HCT116 (cell line): Measurements from ENCODE around the gene PTGER3. TPM values are rescaled to one million over a fixed set of nuclear protein-coding genes. Genes with fewer than 3 reads are reported as not detected.

Source experiments
- ATAC-seq: fragments of 200-7000 bp; cut with Tn5 transposase; 2 replicates; pipeline ENCODE4 v1.9.1; 2020; ENCODE audit warnings: mild to moderate bottlenecking, moderate library complexity
- BruUV-seq: library from RNA; stranded (reverse); fragments of 400-500 nt; replicated peaks from 2 replicates; lab custom pipeline; 2021; lab: Mats Ljungman, UMichigan
- CTCF ChIA-PET: fragments of 300-600 bp; sonication (Branson Sonifier 250); formaldehyde crosslinking; loops from one replicate; lab custom pipeline; 2021; ENCODE audit warnings: antibody characterized with exemption; lab: Charles Lee
- POLR2A ChIA-PET: fragments of 300-600, 350-600 bp; sonication (Branson Sonifier 250); formaldehyde crosslinking; loops from one replicate; lab custom pipeline; 2021; ENCODE audit warnings: antibody characterized with exemption; lab: Charles Lee
- RAD21 ChIA-PET, 2 experiments: fragments of 300-600 bp; sonication (Branson Sonifier 250); formaldehyde crosslinking; loops; one replicate each; lab custom pipeline; 2023; ENCODE audit warnings: low total read pairs in 2 of 2; ENCODE audit not compliant: uncharacterized antibody in 2 of 2, unreplicated experiment in 2 of 2, low non-redundant PET in 1 of 2; lab: Charles Lee
- DNase-seq: peaks from one replicate; pipeline ENCODE4 v3.0.0-alpha.2; 2010; ENCODE audit warnings: low read depth, low spot score
- H2AFZ ChIP-seq: fragments of 200-600 bp; shearing (Covaris generic), sonication (generic); 2 replicates; pipeline ENCODE4 v1.6.1; 2017; ENCODE audit warnings: low read depth, mixed run types, mixed read lengths, antibody characterized with exemption, low read length; ENCODE audit not compliant: poor library complexity, severe bottlenecking
- H3K27ac ChIP-seq: 2 replicates; pipeline ENCODE4 v1.5.1; 2012; ENCODE audit warnings: low read depth, low read length
- H3K27me3 ChIP-seq: fragments of 200-600 bp; sonication (generic); 2 replicates; pipeline ENCODE4 v1.6.1; 2016; ENCODE audit warnings: mixed run types, low read length, mixed read lengths; ENCODE audit not compliant: insufficient read depth
- H3K36me3 ChIP-seq, 2 experiments: fragments of 200-500 bp in 1 of 2; fragments of 200-600 bp in 1 of 2; sonication (Bioruptor generic) in 1 of 2; sonication (generic) in 1 of 2; 2 replicates each; pipeline versions ENCODE4 v1.5.1 to v1.6.1; 2014 to 2016; ENCODE audit warnings: low read length in 2 of 2, inconsistent platforms in 1 of 2, mixed read lengths in 1 of 2, mixed run types in 1 of 2; ENCODE audit not compliant: insufficient read depth in 2 of 2, control insufficient read depth in 1 of 2
- H3K4me1 ChIP-seq, 2 experiments: fragments of 200-600 bp in 1 of 2; sonication (generic) in 1 of 2; 2 replicates each; pipeline versions ENCODE4 v1.5.1 to v1.6.1; 2012 to 2017; ENCODE audit warnings: low read length in 2 of 2, inconsistent platforms in 1 of 2, mild to moderate bottlenecking in 1 of 2, mixed read lengths in 1 of 2, mixed run types in 1 of 2, moderate library complexity in 1 of 2; ENCODE audit not compliant: insufficient read depth in 2 of 2, control insufficient read depth in 1 of 2
- H3K4me2 ChIP-seq: fragments of 200-600 bp; sonication (generic); 2 replicates; pipeline ENCODE4 v1.6.1; 2017; ENCODE audit warnings: mixed run types, low read length, mixed read lengths
- H3K4me3 ChIP-seq, 2 experiments: fragments of 200-600 bp in 1 of 2; sonication (generic) in 1 of 2; replicated peaks in 1 of 2; 2 replicates each; pipeline ENCODE4 v1.5.1; 2011 to 2016; ENCODE audit warnings: low read length in 2 of 2, control low read depth in 1 of 2, low read depth in 1 of 2, mild to moderate bottlenecking in 1 of 2, mixed read lengths in 1 of 2, mixed run types in 1 of 2
- H3K79me2 ChIP-seq: fragments of 200-600 bp; sonication (generic); 2 replicates; pipeline ENCODE4 v1.6.1; 2017; ENCODE audit warnings: mild to moderate bottlenecking, mixed run types, low read length, moderate library complexity, mixed read lengths; ENCODE audit not compliant: insufficient read depth
- H3K9ac ChIP-seq: fragments of 200-600 bp; sonication (generic); 2 replicates; pipeline ENCODE4 v1.6.1; 2016; ENCODE audit warnings: low read length, mixed read lengths
- H3K9me2 ChIP-seq: fragments of 200-600 bp; sonication (generic), shearing (Covaris generic); 2 replicates; pipeline ENCODE4 v1.6.1; 2017; ENCODE audit warnings: mixed run types, mild to moderate bottlenecking, moderate library complexity; ENCODE audit not compliant: insufficient read depth
- H3K9me3 ChIP-seq, 2 experiments: fragments of 200-500 bp in 1 of 2; fragments of 200-600 bp in 1 of 2; sonication (Bioruptor generic) in 1 of 2; sonication (generic) in 1 of 2; 2 replicates each; pipeline ENCODE4 v1.6.1; 2014 to 2017; ENCODE audit warnings: low read length in 2 of 2, mixed read lengths in 2 of 2, inconsistent platforms in 1 of 2, low read depth in 1 of 2, mild to moderate bottlenecking in 1 of 2, mixed run types in 1 of 2, moderate library complexity in 1 of 2; ENCODE audit not compliant: control insufficient read depth in 1 of 2, insufficient read depth in 1 of 2
- H4K20me1 ChIP-seq: fragments of 200-600 bp; sonication (generic), shearing (Covaris generic); 2 replicates; pipeline ENCODE4 v1.6.1; 2017; ENCODE audit warnings: mixed run types, mild to moderate bottlenecking, moderate library complexity; ENCODE audit not compliant: insufficient read depth
- CBX3 ChIP-seq: IDR thresholded peaks from 2 replicates; pipeline ENCODE4 v1.6.1; 2012; ENCODE audit warnings: low read depth
- CEBPB ChIP-seq: IDR thresholded peaks from 2 replicates; pipeline ENCODE4 v1.6.1; 2012; ENCODE audit warnings: low read depth
- EGR1 ChIP-seq: IDR thresholded peaks from 2 replicates; pipeline ENCODE4 v1.6.1; 2012; ENCODE audit warnings: low read depth
- ELF1 ChIP-seq: IDR thresholded peaks from 2 replicates; pipeline ENCODE4 v1.6.1; 2012; ENCODE audit warnings: low read depth, borderline replicate concordance
- EZH2 ChIP-seq: fragments of 200-600 bp; sonication (generic); IDR thresholded peaks from 2 replicates; pipeline ENCODE4 v1.6.1; 2017; ENCODE audit warnings: antibody characterized with exemption, mixed run types
- EZH2phosphoT487 ChIP-seq: fragments of 200-600 bp; IDR thresholded peaks from 2 replicates; pipeline ENCODE4 v1.6.1; 2018; ENCODE audit warnings: antibody characterized with exemption, borderline replicate concordance
- FOSL1 ChIP-seq: IDR thresholded peaks from 2 replicates; pipeline ENCODE4 v1.6.1; 2012; ENCODE audit warnings: low read depth
- JUND ChIP-seq: IDR thresholded peaks from 2 replicates; pipeline ENCODE4 v1.6.1; 2012
- POLR2A ChIP-seq: IDR thresholded peaks from 2 replicates; pipeline ENCODE4 v1.7.0; 2011; ENCODE audit warnings: borderline replicate concordance; ENCODE audit not compliant: insufficient read depth, insufficient read length; ENCODE audit errors: extremely low read depth
- POLR2AphosphoS5 ChIP-seq: IDR thresholded peaks from 2 replicates; pipeline ENCODE4 v1.6.1; 2011; ENCODE audit warnings: mild to moderate bottlenecking, low read depth, low read length, moderate library complexity
- RAD21 ChIP-seq: IDR thresholded peaks from 2 replicates; pipeline ENCODE4 v1.6.1; 2012; ENCODE audit warnings: low read depth, mild to moderate bottlenecking
- SIN3A ChIP-seq: IDR thresholded peaks from 2 replicates; pipeline ENCODE4 v1.6.1; 2012; ENCODE audit warnings: low read depth
- SP1 ChIP-seq: IDR thresholded peaks from 2 replicates; pipeline ENCODE4 v1.6.1; 2012; ENCODE audit warnings: low read depth
- SRF ChIP-seq: IDR thresholded peaks from 2 replicates; pipeline ENCODE4 v1.6.1; 2012; ENCODE audit warnings: low read depth
- YY1 ChIP-seq: IDR thresholded peaks from 2 replicates; pipeline ENCODE4 v1.6.1; 2011; ENCODE audit warnings: low read length, low read depth, moderate library complexity, mild to moderate bottlenecking; ENCODE audit not compliant: insufficient replicate concordance; ENCODE audit errors: extremely low read depth
- ZNF274 ChIP-seq: fragments of 200-500 bp; sonication (Bioruptor generic); IDR thresholded peaks from 2 replicates; pipeline ENCODE4 v1.6.1; 2014; ENCODE audit warnings: mild to moderate bottlenecking, low read depth, low read length, inconsistent platforms
- intact Hi-C: fragments of 100-400 bp; cut with micrococcal nuclease; formaldehyde crosslinking; loops from 2 replicates; pipeline ENCODE4 v1.10.0; 2022
- total RNA-seq: library from RNA; stranded (reverse); gene quantifications from one replicate; pipeline ENCODE4 v1.2.1, GENCODE V29; 2021; ENCODE audit not compliant: unreplicated experiment
- TF ChIP-seq, protein P1 (sequence below): IDR thresholded peaks from 2 replicates; pipeline ENCODE4 v1.6.1; 2012
- TF ChIP-seq, protein P2 (sequence below), 3 experiments: fragments of 200-600 bp in 1 of 3; sonication (generic) in 1 of 3; IDR thresholded peaks in 2 of 3; conservative IDR thresholded peaks in 1 of 3; 2 replicates each; pipeline ENCODE4 v1.5.1; 2012 to 2017; ENCODE audit warnings: low read depth in 2 of 3, low read length in 2 of 3, antibody characterized with exemption in 1 of 3, borderline replicate concordance in 1 of 3, control low read depth in 1 of 3, mild to moderate bottlenecking in 1 of 3, mixed read lengths in 1 of 3, mixed run types in 1 of 3, moderate library complexity in 1 of 3; ENCODE audit not compliant: insufficient read depth in 1 of 3
- TF ChIP-seq, protein P3 (sequence below): IDR thresholded peaks from 2 replicates; pipeline ENCODE4 v1.6.1; 2011; ENCODE audit warnings: mild to moderate bottlenecking, low read length, moderate library complexity; ENCODE audit not compliant: insufficient replicate concordance; ENCODE audit errors: extremely low read depth
- TF ChIP-seq, protein P4 (sequence below): IDR thresholded peaks from 2 replicates; pipeline ENCODE4 v1.6.1; 2012

Gene PTGER3
- total RNA-seq, 1 experiment from 2014 or later: 0.05 TPM

DNA sequence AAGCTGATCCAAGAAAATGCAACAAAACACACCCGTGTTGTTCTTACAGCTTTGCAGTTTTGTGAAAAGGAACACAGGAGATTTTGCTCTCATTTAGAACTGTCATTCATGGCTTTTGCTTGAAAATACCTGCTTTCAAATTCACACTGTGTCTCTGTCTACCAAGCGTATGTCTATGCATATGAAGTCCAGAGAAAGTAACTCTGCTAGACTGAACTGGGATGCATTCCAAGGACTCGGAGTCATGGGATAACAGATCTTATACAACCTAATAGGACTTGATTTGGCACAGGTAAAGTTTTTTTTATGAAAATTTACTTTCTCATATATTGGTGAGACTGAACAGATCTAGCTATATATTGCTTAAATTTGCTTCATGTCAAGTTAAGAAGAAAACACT lies 102.4 kb downstream of the PTGER3 start:
- 0 out of 2 replicates have a peak, but pooled peaks cover 2% of the 10 kb centered on the region for H3K27me3 ChIP-seq
- H3K4me3 ChIP-seq: no peak overlapping the region
- H3K4me1 ChIP-seq: no peaks in the 10 kb centered on the region
- ChIA-PET RAD21 (no interaction called here), CTCF (no interaction called here), POLR2A (no interaction called here)
- H3K4me2 ChIP-seq: no peak overlapping the region
- no peaks in the 10 kb centered on the region for H3K9me2 ChIP-seq
- BruUV-seq: no TSS peak
- H4K20me1 ChIP-seq: no peaks in the 10 kb centered on the region
- TF ChIP-seq, protein P1, sequence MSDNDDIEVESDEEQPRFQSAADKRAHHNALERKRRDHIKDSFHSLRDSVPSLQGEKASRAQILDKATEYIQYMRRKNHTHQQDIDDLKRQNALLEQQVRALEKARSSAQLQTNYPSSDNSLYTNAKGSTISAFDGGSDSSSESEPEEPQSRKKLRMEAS: no peak
- TF ChIP-seq ZNF274 (no peak), RAD21 (no peak), CBX3 (no peak), EGR1 (no peak), ELF1 (no peak), YY1 (no peak), CEBPB (no peak), EZH2 (no peak), SIN3A (no peak), SRF (no peak), EZH2phosphoT487 (no peak), JUND (no peak), POLR2AphosphoS5 (no peak), FOSL1 (no peak), SP1 (no peak), POLR2A (no peak)
- TF ChIP-seq, protein P2, sequence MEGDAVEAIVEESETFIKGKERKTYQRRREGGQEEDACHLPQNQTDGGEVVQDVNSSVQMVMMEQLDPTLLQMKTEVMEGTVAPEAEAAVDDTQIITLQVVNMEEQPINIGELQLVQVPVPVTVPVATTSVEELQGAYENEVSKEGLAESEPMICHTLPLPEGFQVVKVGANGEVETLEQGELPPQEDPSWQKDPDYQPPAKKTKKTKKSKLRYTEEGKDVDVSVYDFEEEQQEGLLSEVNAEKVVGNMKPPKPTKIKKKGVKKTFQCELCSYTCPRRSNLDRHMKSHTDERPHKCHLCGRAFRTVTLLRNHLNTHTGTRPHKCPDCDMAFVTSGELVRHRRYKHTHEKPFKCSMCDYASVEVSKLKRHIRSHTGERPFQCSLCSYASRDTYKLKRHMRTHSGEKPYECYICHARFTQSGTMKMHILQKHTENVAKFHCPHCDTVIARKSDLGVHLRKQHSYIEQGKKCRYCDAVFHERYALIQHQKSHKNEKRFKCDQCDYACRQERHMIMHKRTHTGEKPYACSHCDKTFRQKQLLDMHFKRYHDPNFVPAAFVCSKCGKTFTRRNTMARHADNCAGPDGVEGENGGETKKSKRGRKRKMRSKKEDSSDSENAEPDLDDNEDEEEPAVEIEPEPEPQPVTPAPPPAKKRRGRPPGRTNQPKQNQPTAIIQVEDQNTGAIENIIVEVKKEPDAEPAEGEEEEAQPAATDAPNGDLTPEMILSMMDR (IDR thresholded peaks at IDR 0.05 in 2 of 3, conservative IDR thresholded peaks at IDR 0.05 in 1 of 3; ENCODE audit: borderline replicate concordance in 1 of 3, insufficient read depth in 1 of 3, low read depth in 2 of 3, low read length in 2 of 3): no peak
- TF ChIP-seq, protein P3, sequence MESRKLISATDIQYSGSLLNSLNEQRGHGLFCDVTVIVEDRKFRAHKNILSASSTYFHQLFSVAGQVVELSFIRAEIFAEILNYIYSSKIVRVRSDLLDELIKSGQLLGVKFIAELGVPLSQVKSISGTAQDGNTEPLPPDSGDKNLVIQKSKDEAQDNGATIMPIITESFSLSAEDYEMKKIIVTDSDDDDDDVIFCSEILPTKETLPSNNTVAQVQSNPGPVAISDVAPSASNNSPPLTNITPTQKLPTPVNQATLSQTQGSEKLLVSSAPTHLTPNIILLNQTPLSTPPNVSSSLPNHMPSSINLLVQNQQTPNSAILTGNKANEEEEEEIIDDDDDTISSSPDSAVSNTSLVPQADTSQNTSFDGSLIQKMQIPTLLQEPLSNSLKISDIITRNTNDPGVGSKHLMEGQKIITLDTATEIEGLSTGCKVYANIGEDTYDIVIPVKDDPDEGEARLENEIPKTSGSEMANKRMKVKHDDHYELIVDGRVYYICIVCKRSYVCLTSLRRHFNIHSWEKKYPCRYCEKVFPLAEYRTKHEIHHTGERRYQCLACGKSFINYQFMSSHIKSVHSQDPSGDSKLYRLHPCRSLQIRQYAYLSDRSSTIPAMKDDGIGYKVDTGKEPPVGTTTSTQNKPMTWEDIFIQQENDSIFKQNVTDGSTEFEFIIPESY: no peak
- TF ChIP-seq, protein P4, sequence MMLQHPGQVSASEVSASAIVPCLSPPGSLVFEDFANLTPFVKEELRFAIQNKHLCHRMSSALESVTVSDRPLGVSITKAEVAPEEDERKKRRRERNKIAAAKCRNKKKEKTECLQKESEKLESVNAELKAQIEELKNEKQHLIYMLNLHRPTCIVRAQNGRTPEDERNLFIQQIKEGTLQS: no peak
- intact Hi-C loops: no loop called here
- H3K79me2 ChIP-seq: no peaks in the 10 kb centered on the region
- no peak overlapping the region for H3K9ac ChIP-seq
- no peaks in the 10 kb centered on the region for H3K9me3 ChIP-seq
- no peaks in the 10 kb centered on the region for H3K36me3 ChIP-seq
- no peak for ATAC-seq
- DNase-seq: no peak
- no peak overlapping the region for H2AFZ ChIP-seq
- H3K27ac ChIP-seq: no peak overlapping the region
